ENCODE measurements around the gene TRAF1.

Gene TRAF1

DNA sequence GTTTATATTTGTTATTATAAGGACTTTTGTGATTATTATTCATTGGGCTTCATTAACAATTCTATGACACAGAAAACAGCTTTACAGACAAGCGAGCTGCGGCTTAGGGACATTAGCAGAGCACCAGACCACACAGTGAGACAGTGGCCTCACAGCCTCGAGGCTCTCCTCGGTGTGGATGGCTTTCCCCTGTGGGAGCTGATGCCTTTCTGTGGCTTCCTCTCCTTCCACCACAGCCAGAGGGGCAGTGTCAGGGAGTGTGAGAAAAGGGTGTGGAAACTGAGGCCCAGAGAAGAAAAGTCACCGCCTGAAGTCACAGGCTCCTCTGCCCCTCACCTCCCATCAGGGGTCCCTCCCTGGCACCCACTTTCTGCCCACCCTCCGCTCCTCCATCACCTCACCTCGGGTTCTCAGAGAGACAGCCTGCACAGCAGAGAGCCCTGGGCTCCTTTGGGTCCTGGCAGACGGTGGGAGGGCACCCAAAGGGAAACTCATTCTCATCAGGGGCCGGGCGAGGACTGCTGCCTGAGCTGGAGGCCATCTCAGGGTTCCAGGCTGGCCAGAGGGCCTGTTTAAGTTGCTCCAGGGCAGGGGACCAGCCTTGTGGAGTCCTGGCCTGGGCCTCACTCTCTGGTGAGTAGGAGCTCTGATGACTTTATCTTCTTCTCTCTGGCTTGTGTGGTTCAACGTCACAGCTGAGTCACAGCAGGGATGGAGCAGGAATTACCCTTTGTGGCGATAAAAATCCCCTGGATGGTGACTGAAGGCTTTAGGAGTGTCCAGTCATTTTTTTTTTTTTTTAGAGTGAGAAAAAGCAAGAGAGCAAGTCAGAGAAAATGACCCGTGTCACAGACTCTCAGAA is 830 bp downstream of the TRAF1 start:
- peak overlapping the region; percentile 22 for H3K27ac ChIP-seq
- no peak for DNase-seq (ENCODE audit: low read depth, low spot score)

GRCh38 chr9:120924698-120925534 is 1.7 kb downstream of the TRAF1 start:
- no peak overlapping the region for H3K27ac ChIP-seq
- no peak for DNase-seq (ENCODE audit: low read depth, low spot score)

DNA sequence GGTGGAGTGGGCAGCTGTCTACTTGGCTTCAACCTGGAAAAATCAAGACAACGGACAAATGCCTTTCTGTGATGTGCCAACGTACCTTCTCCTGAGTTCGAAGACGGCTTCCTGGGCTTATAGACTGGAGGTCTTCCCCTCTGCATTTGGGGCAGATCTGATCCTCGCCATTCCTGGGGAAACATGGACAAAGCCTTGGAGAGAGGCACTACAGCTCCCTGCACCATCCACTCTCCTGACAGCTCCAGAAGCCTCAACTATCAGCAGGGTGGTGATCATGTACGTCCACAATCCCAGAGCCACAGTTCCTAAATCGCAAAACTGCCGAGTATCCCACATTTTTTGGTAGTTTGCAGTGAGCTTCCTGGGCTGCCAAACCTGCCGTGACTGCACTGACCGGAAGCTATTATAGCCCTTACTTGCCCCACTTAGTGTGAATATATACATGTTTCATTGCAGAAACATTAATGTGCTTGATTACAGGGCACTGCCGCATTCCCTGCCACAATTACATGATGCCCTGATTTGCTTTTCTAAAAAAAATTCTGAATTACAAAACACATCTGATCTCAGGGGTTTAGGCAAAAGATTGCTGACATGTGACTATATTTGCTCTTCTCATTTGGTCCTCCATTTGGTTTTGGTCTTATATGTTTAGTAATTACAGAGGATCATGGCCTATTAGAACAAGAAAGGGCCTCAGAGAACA is 2.8 kb downstream of the TRAF1 start:
- H3K27ac ChIP-seq: no peak overlapping the region
- DNase-seq (ENCODE audit: low read depth, low spot score): no peak

- no peak overlapping the region for H3K27ac ChIP-seq
- DNase-seq (ENCODE audit: low read depth, low spot score): no peak
Observed at GRCh38 chr9:120922404-120923195, 4.0 kb downstream of the TRAF1 start.

GRCh38 chr9:120921661-120922181 is 4.9 kb downstream of the TRAF1 start:
- no peak for DNase-seq (ENCODE audit: low read depth, low spot score)
- H3K27ac ChIP-seq: no peak overlapping the region

DNA sequence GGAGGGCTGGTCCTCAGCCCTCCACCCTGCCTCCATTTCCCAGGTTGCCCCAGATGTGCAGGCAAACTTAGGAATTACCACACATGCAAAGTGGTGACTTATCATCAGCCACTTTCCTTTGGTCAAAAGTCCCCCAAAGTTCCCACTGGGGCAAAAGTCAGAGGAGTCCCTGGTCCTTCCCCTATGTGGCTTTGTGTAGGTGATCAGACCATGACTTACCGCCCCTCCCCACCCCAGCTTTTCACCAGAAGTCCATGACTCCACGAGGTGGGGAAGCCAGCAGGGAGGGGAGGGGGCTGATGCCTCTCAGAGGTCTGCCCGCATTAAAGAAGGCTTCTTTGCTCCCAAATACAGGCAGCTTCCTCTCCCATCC is 5.8 kb downstream of the TRAF1 start:
- no peak for DNase-seq (ENCODE audit: low read depth, low spot score)
- H3K27ac ChIP-seq: no peak overlapping the region

GRCh38 chr9:120919843-120920805 is 6.5 kb downstream of the TRAF1 start:
- no peak for DNase-seq (ENCODE audit: low read depth, low spot score)
- H3K27ac ChIP-seq: no peak overlapping the region

DNA sequence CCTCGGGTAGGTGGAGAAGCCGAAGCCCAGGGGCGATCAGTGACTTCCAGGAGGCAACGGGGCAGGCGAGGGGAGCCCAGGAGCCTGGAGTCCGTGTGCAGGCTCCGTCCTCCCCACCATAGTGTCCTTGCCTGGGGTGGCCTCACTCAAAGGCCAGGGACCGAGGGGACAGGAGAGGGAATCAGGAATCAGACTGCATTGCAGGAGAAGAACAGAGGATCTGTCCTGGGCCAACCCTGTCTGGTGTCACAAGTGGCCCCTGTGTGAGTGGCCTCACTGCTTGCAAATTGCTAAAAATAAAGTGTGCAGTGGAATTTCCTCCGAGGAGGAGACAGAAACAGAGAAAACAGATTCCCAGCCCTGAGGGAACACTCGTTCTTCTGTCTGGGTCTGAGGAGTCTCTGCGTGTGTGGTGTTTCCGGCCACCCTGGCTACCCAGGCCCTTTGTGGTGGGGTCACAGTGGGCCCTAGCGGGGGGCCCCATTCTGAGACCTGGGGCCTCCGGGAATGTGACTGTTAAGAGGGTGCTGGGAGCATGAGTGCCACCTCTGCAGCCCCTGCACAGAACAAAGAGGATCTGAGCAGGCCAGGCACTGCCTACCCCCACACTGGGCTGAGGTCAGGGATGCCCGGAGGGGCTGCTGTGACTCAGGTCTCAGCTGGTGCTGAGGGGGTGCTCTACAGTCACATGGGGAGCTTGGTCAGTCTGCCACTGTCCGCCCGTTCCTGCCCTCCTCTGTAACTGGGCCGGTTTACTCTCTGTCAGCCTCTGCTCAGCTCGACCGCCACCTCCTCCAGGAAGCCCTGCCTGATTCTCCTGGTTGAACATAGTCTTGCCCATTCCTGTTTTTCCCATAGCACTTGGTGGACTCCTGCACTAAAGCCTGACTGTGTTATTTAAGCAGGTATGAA is 7.4 kb downstream of the TRAF1 start:
- no peak for DNase-seq (ENCODE audit: low read depth, low spot score)
- no peak overlapping the region for H3K27ac ChIP-seq

DNA sequence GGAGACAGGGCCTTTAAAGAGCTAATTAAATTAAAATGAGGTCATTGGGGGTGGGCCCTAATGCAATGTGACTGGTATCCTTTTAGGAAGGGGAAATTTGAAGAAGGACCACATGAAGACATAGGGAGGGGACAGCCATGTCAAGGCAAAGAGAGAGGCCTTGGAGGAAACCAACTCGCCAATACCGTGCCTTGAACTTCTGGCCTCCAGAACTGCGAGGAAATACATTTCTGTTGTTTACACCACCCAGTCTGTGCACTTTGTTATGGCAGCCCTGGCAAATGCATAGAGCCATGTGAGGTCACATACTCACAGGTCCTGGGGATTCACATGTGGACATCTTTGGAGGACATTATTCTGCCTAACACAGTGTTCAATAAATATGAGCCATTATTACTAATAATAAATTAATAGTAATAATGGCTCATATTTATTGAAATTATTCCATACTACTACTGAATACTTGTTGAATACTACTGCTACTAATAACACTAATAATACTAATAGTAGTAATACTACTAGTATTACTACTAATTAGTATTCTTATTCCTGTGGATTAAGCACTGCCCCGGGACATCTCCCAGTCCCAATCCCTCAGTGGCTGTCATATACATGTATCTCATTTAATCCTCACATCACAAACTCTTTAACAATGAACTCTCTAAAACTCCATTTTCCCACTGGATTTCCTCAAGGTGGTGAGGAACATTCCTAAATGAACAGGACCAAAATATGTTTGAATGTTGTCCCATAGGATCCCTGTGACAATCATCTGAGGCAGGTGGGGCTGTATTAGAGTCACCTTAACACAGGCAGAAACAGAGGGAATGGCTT is 8.4 kb downstream of the TRAF1 start:
- DNase-seq (ENCODE audit: low read depth, low spot score): no peak
- H3K27ac ChIP-seq: no peak overlapping the region

GRCh38 chr9:120916991-120917880 is 9.4 kb downstream of the TRAF1 start:
- no peak for DNase-seq (ENCODE audit: low read depth, low spot score)
- no peak overlapping the region for H3K27ac ChIP-seq

DNA sequence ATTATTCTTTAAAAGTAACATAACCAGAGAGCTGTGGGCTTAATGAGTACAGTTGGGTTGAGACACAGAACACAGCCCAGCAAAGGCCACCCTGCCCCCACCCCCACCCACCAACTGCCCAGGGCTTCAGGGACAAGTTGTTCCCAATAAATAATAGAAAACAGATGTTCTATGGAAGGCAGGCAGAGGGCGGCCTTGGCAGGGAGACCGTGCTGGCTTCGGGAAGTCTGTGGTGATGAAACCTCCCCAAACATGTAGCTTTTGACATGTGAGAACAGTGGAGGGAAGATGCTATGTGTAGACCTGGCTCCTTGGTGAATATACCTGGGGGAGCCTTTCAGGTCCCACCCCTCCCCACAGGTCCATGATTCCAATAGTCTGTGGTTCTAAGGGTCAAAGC is 10.0 kb downstream of the TRAF1 start:
- H3K27ac ChIP-seq: no peak overlapping the region
- DNase-seq (ENCODE audit: low read depth, low spot score): no peak

- DNase-seq (ENCODE audit: low read depth, low spot score): no peak
- peak overlapping the region; percentile 49 for H3K27ac ChIP-seq
Observed at GRCh38 chr9:120915854-120916470, 10.6 kb downstream of the TRAF1 start.

- DNase-seq (ENCODE audit: low read depth, low spot score): peak; percentile 90
- peak overlapping the region; percentile 49 for H3K27ac ChIP-seq
Observed at GRCh38 chr9:120914953-120915352, 11.6 kb downstream of the TRAF1 start.

DNA sequence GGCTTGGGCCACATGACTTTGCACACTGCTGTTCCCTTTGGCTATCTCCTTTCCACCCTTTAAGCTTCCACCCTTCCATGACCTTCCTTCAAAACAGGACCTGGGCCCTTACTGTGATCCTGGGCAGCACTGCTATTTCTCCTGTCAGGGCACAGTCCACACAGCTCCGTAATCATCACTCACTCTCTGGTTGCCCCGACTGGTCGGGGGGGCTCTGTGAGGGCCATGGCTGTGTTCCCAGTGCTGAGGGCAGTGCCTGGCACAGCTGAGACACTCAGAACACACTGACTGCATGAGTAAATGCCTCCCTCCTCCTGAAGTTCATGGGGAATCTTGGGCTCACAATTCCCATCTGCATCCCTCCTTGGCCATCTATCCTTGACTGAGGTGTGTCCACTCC is 12.2 kb downstream of the TRAF1 start:
- H3K27ac ChIP-seq: peak overlapping the region; percentile 49
- no peak for DNase-seq (ENCODE audit: low read depth, low spot score)

DNA sequence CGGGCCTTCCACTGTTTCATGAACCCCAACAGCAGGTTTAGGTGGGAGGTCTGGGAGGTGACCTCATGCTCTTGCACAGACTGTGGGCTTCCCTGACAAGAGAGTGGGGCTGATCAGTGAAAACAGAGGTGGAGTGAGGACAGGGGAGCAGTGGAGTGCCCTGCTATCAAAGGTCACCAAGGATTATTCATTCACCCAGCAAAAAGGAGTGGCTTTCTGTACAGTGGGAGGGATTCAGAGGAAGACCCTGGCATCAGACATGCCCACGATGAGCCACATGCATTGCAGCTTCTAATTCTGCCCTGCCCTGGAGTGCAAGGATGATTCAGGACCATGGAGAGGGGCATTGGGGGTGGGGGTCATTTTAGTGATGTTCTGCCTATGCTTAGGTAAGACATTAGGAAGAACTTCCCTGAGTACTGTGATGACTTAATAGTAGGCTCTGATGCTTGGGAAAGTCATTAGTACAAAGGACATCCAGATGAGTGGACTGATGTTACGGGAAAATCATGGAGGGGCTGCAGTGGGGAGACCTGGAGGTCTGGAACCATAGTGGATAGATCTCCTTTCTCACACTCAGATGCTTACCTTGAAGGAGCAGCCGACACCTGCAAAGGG is 12.8 kb downstream of the TRAF1 start:
- H3K27ac ChIP-seq: no peak overlapping the region
- no peak for DNase-seq (ENCODE audit: low read depth, low spot score)

Data from epithelial cell of prostate (primary cell).